SKM-1 (cell line): ENCODE results near the gene CENPP.

Experiments used
- DNase-seq: peaks from one replicate; lab custom pipeline; 2025; ENCODE audit not compliant: unreplicated experiment; lab: John Stamatoyannopoulos, UW

Gene CENPP

DNA sequence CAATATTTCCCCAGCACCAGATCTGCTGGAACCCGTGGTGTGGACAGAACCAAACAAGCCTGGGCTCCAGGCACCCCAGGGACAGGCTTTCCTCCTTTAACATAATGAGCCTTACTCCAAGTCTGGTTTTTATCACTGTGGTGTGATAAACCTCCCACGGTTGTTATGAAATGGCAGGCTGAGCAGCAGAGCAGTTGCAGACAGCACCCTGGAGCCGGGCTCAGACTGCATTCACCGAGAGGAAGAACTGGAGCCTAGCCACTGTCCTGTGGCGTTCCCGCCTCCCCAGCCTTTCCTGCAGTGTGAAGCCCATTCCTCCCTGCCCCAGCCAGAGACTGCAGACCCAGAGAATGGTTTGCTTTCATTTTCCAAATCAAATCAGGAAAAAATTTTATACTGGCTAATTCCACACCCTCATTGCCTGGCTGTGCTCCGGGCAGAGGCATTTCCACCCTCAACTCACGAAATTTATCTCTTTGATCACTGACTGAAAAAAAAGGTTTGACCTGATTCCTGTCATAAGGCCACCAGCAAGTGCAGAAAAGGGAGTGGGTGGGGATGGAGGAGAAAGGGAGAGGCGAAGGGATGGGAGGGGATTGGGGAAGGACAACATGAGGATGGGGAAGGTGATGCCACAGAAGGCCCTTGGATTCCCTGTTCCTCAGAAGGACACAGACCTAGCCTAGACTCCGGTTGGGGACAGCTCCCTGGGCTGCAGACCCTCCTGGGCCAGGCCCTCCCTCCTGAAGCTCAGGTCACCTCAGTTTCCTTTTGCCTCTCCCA lies 325.3 kb downstream of the CENPP start:
- DNase-seq = no peak

DNA sequence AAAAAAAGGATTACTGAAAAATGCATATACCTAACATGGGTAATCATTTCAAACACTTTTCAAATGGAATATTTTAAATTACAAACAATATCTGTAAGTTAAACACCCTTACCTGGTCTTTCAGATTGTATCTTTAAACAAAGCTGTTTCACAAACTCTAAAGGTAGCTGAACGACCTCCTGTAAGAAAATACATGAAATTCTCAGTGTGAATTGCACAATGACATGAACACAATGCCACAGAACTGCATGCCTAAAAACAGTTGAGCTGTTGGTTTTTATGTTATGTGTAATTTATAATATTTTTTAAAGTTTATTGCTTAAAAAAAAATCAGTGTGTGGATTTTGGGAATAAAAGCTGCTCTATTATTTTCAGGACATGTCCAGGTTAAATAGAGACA lies 326.7 kb downstream of the CENPP start:
- no peak for DNase-seq

- no peak for DNase-seq
Observed at GRCh38 chr9:92654481-92655301, 328.9 kb downstream of the CENPP start.

DNA sequence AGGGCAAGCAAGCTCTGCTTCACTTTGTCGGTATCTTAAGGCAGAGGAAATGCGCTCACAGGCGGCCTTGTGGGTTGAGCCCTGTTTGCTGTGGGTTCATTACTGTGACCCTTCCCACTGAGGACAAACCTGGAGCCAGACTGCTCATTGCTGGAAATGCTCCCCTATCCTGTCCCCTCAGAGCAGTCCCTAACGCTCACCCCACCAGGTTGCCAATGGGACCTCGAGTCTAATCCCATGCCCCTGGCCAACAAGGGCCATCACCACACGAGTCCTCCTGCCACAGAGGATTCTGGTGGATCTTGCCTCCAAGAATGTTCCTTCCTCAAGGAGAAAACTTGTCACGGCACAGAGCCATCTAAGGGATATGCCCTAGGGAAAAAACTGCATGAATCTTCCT lies 329.6 kb downstream of the CENPP start:
- no peak for DNase-seq

DNA sequence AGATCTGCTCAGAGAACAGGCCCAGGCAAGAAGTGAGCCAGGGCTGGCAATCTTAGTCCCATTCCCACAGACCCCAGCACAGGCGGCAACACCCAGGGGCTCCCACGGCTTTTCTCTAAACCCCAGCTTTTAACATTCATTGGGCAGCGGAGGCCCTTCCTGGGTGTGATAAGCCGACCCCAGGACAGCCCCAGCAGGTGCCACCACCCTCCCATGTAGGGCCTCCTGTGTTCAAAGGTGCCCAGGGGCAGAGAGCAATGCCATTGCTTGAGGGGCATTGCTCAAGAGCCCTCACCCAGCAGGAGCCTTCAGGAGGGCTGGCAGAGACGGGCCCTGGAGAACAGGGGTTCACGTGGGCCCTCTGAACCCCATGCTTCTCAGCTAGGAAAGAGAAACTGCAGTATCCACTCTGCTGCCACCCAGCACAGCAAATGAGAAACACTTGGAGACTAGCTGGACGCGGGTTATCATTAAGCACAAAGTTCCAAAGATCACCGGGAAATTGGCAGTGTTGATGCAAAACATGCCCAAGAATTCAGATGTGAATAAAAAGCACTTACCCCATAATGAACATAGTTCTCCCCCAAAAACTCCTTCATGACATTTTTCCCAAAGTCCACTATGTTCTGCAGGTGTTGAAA lies 330.3 kb downstream of the CENPP start:
- no peak for DNase-seq

- no peak for DNase-seq
Observed at GRCh38 chr9:92656537-92656925, 330.8 kb downstream of the CENPP start.

- DNase-seq = no peak
Observed at GRCh38 chr9:92657296-92658094, 331.7 kb downstream of the CENPP start.

DNA sequence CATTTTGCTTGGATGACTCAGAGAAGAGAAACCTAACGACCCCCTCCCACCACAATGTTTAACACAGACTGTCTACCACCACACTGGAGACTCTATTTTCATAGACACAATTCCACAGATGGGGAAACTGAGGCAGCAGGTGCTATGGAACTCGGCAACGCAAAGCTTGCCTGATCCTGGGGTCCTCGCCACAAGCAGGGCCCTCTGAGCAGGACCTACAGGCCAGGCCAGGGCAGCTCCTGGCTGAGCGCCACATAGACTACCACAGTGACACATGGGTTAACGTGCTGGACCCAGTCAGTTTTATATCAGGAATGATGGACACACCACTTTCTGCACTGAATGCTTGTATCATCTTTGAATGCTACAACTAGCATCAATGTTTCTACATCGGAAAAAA lies 332.4 kb downstream of the CENPP start:
- DNase-seq = no peak

GRCh38 chr9:92658611-92659010 lies 332.9 kb downstream of the CENPP start:
- no peak for DNase-seq

GRCh38 chr9:92659601-92660000 lies 333.8 kb downstream of the CENPP start:
- DNase-seq = no peak

- no peak for DNase-seq
Observed at GRCh38 chr9:92660266-92660665, 334.5 kb downstream of the CENPP start.

DNA sequence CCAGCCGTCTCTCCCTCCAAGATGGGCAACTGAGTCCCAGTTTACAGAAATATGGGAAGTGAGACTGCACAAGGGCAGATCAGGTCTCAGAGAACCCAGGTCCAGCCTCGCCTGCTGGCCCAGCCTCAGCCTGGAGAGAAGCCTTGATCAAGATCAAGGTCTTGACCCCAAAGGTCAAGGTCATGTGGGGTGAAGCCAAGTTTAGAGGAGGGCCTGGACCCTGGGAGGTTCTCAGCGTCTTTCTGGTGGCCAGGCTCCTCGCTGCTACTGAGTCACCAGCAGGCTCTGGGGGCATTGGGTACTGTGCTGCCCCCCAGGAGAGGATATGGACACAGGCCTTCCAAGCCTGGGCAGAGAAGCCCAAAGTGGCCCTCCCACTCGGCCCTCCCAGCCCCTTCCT lies 335.4 kb downstream of the CENPP start:
- DNase-seq = no peak

DNA sequence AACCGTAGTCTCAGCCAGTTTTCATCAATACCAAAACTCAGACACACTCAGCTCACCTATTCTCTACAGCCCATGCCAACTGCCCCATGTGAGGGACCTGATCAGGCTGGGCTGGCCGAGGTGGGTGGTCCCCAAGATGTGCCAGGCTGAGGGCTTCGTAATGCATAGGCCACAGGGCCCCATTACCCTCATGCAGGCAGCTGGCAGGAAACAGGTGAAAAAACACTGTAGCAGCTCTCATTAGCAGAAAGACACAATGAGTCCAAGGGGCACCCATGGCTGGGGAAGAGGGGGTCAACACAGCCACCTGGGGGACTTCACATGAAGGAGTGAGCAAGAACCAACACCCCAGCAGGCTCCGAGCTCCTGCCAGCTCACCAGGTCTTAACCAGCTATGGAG lies 336.0 kb downstream of the CENPP start:
- DNase-seq = no peak

- DNase-seq = no peak
Observed at GRCh38 chr9:92663126-92663525, 337.4 kb downstream of the CENPP start.

GRCh38 chr9:92663951-92664350 lies 338.2 kb downstream of the CENPP start:
- no peak for DNase-seq

DNA sequence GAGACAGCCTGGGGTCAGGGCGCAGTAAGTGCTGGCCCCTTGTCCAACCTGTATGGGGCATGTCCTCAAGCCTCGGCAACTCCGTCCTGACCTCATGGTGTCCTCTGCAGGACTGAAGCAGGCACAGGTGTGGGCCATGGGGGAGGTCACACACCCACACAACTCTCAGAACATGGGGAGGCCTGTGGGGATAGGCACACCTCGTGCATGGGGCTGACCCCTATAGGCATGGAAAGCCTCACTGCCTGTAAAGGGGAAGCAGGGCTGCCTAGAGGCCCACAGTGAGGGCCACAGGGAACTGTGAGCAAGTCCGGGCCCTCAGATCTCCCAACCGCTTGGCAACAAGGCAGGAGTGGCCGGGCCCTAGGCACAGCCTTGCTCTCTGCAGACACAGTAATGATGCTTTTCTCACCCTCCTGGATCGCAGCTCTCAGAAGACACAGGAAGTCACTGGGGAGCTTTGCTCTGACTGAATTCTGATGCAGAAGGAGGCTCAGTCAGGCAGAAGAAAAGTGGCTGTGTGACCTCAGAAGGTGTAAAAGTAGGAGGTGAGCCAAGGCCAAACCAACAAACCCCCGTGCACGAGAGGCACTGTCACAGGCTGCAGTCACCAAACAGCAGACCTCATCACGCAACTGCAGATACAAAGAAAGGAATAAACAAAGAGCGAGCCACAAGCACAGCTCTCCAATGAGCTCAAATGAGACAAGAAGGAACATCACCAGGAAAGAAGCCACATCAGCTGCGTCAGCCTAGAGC lies 338.8 kb downstream of the CENPP start:
- no peak for DNase-seq

DNA sequence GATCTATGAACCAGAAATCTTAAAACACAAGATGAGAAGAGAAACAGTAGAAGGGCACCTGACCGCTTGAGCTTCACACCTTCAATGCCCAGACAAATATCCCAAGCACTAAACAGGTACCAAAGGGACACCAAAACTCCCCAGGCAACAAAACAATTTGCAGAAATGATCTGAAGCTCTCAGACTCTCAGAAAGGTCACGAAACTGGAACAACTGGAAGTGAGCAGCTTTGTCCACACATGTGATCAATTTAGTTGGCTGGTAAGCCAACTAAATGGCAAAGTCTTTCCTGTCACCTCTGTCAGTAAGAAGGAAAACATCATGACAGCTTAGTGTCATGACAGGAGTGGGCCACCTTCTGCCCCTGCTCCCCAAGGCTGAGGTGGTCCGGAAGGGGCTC lies 340.1 kb downstream of the CENPP start:
- DNase-seq = no peak

DNA sequence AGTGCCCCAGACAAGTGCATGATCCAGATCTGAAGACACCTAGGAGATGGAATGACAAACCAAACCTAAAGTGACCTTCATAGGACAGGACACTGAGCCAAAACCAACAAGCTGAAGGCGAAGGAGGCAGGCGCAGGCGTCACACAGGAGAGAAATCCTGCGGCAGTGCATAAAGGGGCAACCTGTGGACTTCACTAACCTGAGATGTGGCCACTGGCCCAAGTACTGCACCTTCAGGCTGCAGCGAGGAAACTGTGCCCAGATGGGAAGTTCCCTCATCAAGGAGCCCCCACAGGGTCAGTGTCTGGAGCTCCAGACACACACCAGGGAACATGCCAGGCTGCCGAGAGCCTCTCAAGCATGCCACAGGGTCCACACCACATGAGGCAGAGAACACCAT lies 340.5 kb downstream of the CENPP start:
- no peak for DNase-seq

- DNase-seq = no peak
Observed at GRCh38 chr9:92666912-92667532, 341.3 kb downstream of the CENPP start.
